ENCODE measurements around the gene DDTL.
"Not testable (repeated sequence)": the region's sequence is repeated elsewhere in the genome, so short reads cannot be mapped to it uniquely, and the experiment has no call there.

Gene DDTL

DNA sequence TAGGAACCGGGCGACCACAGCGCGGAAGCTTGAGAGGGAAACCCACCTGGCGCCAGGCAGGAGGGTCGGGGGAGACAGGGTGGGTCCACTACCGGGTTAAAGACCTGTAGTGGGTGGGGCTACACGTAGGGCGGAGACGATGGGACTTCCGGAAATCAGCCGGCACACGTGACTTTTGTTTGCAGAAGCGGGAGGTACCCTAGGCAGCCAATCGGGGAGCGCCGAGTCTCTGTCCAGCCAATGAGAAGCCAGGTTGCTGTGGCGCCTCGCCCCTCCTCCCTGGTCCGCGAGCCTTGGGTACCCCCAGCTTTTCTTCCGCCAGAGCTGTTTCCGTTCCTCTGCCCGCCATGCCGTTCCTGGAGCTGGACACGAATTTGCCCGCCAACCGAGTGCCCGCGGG lies at the start of gene DDTL:
Gene DDTL, plus strand, starts transcription at position 321 of the 400 bp plus-strand sequence. Its CDS starts 27 bp downstream, at position 348.
- not testable (repeated sequence) for DNase-seq

DNA sequence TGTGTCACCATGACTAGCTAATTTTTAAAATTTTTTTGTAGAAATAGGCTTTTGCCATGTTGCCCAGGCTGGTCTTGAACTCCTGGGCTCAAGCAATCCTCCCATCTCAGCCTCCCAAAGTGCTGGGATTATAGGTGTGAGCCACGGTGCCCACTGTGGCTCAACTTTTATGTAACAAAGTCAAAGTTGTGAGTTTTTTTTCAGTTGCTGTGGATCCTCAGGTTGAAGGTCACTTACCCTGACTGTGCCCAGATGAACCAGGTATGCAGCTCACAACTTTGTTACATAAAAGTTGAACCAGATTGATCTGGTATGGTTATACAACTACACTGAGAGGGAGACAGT lies 46.4 kb upstream of the DDTL start:
- DNase-seq: not testable (repeated sequence)

GRCh38 chr22:23921586-23922201 lies 45.0 kb upstream of the DDTL start:
- DNase-seq: not testable (repeated sequence)

DNA sequence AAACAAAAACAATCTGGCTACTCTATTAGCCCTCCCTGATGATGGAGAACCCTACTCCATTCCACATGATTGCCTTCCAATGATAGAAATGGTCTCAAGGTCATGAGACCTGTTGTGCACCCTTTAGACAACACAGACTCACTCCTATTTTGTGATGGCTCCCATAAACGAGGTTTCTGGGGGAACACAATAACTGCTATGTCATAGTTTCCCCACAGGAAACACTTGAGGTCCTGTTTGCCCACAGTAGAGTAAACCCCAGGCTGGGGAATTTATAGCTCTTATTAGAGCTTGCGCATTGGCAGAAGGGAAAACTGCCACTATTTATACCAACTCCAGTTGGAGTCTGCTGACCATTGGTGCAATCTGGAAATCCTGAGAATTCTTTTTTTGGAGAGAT lies 43.8 kb upstream of the DDTL start:
- DNase-seq: no peak

DNA sequence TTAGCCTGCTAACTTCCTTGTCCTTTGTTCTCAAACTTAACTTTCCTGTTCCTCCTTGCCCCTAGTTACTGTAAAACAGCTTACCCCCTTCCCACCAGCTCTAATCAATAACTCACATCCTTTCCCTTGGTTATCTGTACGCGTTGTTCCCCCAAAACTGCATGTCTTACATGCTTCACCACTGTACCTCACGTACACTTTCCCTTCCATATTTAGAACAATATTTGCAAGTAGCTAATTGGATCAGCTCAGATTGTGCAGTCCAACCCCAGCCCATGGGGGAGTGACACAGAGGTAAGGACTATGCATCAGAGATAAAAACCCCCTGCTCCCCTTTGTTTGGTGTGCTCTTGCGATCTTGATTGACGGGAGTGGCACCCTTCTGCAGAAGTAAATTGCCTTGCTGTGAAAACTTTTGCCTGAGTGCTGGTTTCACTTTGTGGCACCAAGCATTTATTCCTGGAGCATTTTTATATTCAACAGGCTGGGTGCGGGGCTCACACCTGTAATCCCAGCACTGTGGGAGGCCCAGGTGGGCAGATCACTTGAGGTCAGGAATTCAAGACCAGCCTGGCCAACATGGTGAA lies 41.6 kb upstream of the DDTL start:
- no peak for DNase-seq

DNA sequence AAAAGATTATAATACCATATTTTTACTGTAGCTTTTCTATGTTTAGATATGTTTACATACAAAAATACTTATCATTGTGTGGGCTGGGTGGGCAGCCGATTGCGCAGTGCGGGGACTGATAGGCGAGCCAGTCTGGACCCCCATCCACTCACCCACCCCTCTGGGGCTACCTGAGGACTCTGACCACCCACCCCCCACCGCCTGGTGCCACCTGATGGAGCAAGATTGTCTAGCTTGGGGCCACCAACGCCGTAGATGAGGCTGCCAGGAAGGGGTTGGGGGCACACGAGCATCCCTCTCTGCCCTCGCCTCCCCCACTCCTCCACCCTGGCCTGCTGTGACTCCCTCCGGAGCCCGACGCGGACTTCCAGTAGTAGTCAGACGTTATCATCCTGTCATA lies 40.1 kb upstream of the DDTL start:
- DNase-seq: no peak

GRCh38 chr22:23938328-23939016 lies 28.2 kb upstream of the DDTL start:
- no peak for DNase-seq

DNA sequence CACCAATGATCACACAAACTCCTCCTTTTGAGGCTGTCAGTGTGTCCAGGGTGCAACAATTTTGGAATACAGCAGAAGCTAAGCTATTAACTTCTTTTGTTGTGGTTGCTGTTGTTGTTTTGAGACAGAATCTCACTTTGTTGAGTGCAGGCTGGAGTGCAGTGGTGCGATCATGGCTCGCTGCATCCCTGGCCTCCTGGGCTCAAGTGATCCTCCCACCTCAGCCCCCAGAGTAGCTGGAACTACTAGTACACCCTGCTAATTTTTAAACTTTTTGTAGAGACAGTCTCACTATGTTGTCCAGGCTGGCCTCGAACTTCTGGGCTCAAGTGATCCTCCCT lies 27.7 kb upstream of the DDTL start:
- no peak for DNase-seq

DNA sequence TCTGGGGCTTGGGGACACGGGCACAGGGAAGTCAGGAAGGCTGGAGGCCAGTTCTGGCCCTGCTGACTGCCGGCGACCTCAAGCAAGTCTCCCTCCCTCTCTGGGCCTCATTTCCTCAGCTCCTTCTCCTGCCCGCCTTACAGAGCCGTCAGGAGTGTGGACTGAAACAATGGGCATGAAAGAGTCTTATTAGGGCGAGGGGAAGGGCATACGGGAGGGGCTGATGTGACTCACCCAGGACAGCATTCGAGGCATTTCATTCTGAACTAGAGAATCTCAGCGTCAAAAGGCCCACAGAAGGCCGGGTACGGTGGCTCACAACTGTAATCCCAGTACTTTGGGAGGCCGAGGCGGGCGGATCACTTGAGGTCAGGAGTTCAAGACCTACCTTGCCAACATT lies 26.5 kb upstream of the DDTL start:
- not testable (repeated sequence) for DNase-seq

- not testable (repeated sequence) for DNase-seq
Observed at GRCh38 chr22:23947391-23947790, 19.3 kb upstream of the DDTL start.

- DNase-seq: not testable (repeated sequence)
Observed at GRCh38 chr22:23949764-23950163, 16.9 kb upstream of the DDTL start.

DNA sequence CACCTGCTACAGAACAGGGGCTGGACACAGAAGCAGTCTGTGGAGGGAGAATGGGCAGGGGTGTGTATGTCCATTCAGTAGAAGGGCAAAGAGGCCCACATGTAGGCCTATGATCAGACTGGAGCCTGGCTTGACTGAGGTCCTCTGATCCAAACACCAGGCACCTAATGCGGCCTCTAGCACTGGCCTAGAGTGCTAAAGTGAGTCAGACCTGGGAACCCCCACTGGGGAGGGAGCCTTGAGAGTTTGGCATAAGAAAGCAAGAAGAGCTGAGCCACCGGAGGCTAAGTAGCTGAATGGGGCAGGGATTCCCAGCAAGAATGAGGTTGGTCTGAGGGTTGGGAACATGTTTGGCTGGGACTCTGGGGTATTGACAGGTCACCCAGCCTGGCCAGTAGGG lies 15.3 kb upstream of the DDTL start:
- DNase-seq: not testable (repeated sequence)

GRCh38 chr22:23952794-23953405 lies 13.8 kb upstream of the DDTL start:
- not testable (repeated sequence) for DNase-seq

- not testable (repeated sequence) for DNase-seq
Observed at GRCh38 chr22:23953485-23953884, 13.2 kb upstream of the DDTL start.

GRCh38 chr22:23954193-23954990 lies 12.3 kb upstream of the DDTL start:
- not testable (repeated sequence) for DNase-seq

DNA sequence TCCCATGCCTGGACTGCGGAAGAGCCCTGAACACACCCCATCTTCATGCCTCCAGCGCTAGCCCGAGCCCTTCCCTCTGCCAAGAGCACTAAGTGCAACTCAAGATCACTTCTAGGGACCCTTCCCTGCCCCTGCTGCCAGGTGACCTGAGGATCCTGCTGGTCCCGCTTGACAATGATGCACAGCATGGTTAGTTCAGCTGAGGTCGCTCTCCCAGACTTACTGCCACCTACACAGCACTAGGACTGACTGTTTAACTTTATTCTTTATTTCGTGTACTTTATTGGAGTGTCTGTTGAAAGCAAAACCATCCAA lies 11.7 kb upstream of the DDTL start:
- DNase-seq: not testable (repeated sequence)

GRCh38 chr22:23955886-23956285 lies 10.8 kb upstream of the DDTL start:
- DNase-seq: not testable (repeated sequence)

DNA sequence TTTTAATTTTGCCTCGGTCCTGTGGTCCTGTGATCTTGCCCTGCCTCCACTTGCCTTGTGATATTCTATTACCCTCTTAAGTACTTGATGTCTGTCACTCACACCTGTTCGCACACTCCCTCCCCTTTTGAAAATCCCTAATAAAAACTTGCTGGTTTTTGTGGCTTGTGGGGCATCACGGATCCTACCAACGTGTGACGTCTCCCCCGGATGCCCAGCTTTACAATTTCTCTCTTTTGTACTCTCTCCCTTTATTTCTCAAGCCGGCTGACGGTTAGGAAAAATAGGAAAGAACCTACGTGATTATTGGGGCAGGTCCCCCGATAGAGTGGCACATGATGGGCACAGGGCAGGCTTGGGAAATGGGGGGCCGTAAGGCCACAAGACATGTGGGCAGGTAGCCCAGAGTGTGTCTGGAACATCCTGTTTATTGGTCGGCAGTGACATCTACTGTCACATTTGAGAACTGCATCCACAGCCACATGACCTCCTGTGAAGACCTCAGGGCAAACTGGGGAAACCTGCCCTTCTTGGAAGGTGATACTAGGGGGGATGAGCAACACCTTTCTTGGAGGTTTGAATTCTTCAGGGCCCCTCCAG lies 10.3 kb upstream of the DDTL start:
- DNase-seq: peak; percentile 80

DNA sequence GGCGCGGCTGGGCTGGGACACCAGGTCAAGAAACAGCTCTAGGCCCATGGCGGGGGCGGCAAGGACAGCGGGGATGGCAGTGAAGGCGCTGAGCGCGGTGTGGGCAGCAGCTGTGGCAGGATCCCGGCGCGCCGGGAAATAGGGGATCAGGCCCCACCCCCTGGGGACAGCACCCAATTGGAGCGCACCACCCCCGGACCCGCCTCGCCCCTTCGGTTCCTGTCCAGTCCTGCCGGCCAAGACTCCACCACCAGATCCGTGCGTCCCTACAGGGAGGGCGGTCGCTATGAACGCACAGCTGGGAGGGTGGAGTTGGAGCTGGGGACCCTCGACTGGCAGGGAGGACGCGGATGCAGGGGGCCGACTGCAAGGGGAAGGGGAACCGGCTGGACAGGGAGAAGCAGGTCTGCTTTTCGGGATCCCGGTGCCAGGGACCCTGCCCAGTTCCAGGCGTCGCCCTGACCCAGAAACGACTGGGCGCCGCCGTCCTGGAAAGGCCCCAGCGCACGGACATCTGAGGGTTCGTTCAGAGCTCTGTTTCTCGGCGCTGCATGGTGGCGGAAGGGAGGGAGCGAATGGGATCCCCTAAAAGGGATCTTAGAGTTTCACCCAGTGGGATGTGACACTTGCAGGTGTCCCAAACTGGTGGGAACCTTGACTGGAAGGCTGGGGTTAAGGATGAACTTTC lies 5.5 kb upstream of the DDTL start, which contains the start of gene GSTT2B:
Gene GSTT2B, minus strand, starts transcription at position 112 of the 688 bp plus-strand sequence. Its CDS starts 64 bp downstream, at position 48.
- DNase-seq: not testable (repeated sequence)

- DNase-seq: not testable (repeated sequence)
Observed at GRCh38 chr22:23966094-23966493, 594 bp upstream of the DDTL start.

DNA sequence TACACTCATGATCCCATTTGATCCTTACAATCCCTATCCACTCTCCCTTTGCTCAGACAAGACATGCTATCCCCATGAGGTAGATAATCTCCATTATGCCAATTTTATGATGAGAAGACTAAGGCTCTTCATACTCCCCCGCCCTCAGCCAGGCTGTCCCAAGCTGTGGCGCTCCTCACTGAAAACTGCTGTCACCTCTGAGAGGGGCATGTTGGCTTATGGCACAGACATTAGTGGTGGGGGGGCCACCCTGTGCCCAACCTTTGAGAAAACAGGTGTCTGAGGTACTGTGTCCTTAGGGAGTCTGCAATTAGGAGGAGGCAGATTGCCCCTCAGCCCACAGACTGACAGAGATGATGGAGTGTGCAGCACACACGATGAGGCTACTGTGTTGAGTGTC lies 2.4 kb downstream of the DDTL start:
- DNase-seq: no peak

DNA sequence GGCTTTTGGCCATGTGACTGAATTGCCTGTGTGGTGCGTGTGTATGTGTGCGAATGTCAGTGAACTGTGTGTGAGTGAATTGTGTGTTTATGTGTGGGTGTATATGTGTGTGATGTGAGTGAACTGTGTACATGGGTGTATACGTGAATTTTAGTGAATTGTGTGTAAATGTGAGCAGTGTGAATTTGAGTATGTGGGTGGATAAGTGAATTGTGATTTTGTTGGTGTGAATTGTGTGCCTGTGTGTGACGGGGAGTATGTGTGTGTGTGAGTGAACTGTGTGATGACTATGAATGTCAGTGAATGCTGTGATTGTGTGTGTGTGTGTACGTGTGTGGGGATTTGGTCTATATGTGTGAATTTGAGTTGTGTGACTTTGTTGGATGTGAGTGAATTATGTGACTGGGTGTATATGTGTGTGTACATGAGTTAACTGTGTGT lies 3.5 kb downstream of the DDTL start:
- DNase-seq: no peak

All from NCI-H1694 (cell line).